T47D (cell line): Measurements from ENCODE around the gene PPP1R9A.

ENCODE experiments used
- DNase-seq, 2 experiments: peaks; one replicate each; pipeline versions ENCODE4 v3.0.0 to v3.0.0-alpha.2; 2011 to 2012; ENCODE audit warnings: low read depth in 1 of 2, low spot score in 1 of 2
- JUND ChIP-seq: IDR thresholded peaks from 2 replicates; pipeline ENCODE4 v1.6.1; 2012; ENCODE audit warnings: low read depth
- in situ Hi-C: cut with HindIII; loops from 2 replicates; pipeline ENCODE4 v1.10.0; 2016; ENCODE audit warnings: low sequenced_read_pairs, low pct_unique_long_range_greater_than_20kb

The PPP1R9A gene

DNA sequence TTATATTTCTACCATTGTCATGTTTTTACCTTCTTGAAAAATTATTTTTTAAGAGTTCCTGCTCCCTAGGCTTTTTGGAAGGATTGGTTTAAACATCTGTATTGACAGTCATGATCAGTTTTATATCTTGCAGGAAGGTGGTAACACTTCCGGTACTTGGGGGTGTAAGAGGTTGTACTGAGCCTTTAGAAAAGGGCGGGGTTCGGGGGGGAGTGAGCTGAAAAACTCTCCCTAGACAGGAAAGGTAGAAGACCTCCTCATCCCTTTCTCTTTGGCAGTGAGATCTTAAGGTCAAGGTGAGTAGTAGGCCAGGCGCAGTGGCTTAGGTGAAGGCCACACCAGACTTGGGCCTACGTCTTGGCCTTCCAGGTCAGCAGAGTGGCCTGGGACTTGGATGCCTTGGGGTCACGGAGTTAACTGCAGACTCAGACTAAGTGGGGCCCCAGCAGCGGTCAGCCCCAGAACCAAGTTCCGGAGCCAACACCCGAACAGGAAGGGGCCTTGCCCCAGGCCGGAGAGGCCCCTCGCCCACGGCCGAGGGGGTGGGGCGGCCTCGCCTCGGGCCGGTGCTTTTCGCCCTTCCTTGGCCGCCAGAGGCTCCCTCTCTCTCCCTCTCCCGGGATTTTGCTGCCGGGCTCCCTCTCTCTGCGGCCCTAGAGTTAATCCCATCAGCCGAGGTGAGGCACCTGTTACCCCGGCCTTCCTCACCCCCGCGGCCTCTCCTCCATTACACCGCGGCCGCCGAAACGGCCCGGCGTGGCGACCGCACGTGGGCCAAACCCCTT, at the start of gene PPP1R9A:
Gene PPP1R9A, plus strand, starts transcription at position 569 of the 785 bp plus-strand sequence. CDS start 2,520 bp downstream, outside the sequence.
- DNase-seq = peak; percentile 63 to 67
- TF ChIP-seq JUND = no peak
- in situ Hi-C loops = no loop called here

DNA sequence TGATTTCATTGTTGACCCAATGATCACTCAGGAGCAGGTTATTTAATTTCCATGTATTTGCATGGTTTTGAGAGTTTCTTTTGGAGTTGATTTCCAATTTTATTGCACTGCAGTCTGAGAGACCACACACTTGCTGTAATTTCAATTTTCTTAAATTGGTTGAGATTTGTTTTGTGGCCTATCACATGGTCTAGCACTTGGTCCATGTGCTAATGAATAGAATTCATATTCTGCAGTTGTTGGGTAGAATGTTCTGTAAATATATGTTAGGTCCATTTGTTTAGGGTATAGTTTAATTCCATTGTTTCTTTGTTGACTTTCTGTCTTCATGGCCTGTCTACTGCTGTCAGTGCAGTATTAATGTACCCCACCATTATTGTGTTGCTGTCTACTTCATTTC, 36.3 kb upstream of the PPP1R9A start:
- DNase-seq = no peak
- TF ChIP-seq JUND = no peak
- in situ Hi-C loops = no loop called here

DNA sequence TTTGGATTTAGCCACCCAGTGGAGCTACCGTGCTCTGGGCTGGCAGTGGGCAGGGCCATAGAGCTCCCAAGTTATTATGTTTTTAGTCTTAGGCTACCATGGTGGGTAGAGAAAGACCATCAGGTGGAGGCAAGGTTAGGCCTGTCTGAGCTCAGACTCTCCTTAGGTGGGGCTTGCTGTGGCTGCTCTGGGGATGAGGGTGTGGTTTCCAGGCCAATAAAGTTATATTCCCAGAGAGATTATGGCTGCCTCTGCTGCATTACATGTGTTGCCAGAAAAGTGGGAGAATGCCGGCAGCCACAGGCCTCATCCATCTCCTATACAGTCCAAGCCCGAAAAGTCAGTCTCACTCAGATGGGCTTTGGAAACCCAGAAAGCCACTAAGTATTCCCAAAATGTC, 34.2 kb upstream of the PPP1R9A start:
- TF ChIP-seq JUND = no peak
- no peak for DNase-seq
- in situ Hi-C loops = no loop called here

DNA sequence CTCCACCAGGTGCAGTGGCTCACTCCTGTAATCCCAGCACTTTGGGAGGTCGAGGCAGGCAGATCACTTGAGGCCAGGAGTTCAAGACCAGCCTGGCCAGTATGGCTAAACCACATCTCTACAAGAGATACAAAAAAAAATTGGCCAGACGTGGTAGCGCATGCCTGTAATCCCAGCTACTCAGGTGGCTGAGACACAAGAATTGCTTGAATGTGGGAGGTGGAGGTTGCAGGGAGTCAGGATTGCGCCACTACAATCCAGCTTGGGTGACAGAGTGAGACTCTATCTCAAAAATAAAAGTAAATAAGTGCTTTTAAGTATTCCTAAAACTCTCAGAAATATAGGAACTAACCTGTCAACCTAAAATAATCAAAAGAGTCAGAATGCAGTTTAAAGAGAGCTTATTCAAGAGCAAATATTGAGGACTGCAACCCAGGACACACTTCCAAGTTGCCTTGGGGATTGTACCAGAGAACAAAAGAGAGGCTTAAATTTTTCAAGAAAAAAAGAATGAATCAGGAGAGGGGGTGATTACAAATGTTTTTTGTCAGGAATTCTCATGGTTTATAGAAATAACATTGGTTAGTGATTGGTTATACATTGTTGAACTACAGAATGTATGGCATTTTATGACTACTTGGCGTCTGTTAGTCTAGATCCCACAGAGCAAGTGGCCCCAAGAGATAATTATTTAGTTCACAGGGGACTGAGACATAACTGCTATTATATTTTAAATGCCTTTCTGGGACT, 33.2 kb upstream of the PPP1R9A start:
- DNase-seq = no peak
- in situ Hi-C loops = no loop called here
- TF ChIP-seq JUND = no peak

DNA sequence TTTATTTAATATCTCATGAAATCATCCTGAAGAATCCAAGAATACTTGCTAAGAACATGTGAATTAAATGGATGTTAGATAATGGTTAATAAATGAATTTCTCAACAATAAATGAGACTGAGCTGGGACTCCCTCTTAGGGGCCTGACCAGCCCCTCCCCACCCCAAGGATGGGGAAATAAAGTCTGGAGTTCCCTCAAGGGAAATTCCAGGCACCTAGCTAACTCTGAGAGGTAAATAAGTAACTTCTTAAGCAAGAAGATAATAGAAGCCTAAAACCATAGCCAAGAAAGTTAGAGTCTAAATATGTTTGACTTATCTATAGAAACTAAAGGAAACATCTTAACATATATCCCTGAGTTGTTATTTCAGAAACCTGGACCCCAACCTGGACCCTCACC, 32.2 kb upstream of the PPP1R9A start:
- in situ Hi-C loops = no loop called here
- no peak for TF ChIP-seq JUND
- DNase-seq = no peak

DNA sequence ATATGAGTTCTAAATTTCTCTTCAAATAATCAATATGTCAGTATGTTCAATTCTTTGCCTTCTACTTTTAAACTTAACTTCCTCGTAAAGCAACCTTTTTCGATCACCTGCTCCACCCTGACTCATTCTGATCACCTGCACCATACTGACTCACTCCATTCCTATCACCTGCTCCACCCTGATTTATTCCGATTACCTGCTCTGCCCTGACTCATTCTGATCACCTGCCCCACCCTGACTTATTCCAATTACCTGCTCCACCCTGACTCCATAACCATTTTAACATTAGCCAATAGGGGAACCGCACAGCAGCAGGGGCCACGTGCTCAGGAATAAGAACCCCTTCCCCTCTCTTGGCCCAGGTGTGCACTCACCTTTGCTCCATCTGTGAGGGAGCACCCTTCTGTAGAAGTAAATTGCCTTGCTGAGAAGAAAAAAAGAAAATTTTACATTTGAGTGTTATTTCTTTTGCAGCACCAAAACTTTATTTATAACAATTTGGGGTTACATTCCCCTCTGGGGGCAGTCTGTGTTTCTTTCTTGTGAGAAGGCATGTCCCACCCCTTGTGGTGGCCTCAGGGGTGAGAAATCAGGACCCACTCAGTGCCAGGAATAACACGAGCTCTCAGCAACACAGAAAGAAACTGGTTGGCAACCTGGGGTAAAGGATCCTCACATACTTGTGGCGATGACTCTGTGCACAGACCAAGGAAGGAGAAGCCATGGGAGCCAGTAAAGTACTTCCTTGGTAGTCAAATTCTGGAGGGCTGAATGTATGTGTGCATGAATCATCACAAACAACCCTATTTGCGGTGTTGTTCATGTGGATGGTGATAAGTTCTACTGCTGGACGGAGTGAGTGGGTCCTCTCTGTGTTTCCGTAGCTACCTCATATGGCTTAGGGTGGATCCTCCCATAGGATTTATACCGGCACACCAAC, 29.4 kb upstream of the PPP1R9A start:
- in situ Hi-C loops = no loop called here
- TF ChIP-seq JUND = no peak
- DNase-seq = no peak

DNA sequence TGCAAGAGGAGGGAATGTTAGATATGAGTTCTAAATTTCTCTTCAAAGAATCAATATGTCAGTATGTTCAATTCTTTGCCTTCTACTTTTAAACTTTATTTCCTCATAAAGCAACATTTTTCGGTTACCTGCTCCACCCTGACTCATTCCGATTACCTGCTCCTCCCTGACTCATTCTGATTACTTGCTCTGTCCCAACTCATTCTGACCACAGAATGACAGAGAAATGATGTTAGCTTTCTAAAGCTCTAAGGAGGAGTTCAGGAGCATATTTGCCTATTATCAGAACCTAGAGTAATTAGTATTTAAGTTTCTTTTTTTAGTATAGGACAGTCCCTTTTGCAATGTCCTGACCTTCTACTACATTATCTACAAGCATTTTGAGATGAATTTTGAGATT, 24.5 kb upstream of the PPP1R9A start:
- DNase-seq = no peak
- TF ChIP-seq JUND = no peak
- in situ Hi-C loops = no loop called here

DNA sequence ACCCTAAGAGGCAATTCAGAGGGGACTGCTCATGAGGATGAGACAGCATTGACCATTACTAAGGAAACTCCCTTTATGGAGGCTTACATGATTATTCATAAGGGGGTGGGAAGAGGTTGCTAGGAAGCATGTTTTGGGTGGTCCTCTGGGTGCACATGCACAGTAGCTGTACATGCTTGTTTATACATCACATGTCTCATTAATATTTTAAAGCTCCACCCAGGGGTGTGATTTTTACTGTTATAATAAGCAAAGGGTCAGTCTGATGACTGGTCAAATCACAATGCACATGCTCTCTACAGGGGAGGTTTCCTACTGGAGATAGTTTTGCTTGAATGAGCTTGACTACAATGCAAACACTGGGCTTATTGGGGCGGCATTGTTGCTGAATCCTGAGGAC, 23.8 kb upstream of the PPP1R9A start:
- no peak for TF ChIP-seq JUND
- in situ Hi-C loops = no loop called here

DNA sequence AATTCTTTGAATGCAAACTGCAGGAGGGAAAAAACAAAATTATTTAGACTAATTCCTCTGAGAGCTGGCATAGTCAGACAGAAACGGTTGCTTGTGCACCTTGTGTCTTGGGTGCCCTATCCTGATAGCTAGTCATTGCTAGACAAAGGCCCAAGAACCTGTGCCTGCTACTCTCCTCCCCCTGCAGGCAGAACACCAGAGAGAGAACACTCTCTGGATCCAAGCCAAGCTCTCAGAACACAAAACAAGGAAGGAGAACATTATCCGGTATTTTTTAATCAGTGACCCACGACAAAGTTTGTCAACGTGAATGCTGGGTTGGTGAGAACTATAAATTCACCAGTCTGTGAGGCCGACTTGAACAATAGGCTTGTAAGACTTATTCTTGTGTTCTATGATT, 18.8 kb upstream of the PPP1R9A start:
- no peak for TF ChIP-seq JUND
- in situ Hi-C loops = no loop called here
- DNase-seq = peak in 1 of 2 experiments; percentile 51

More for the DNA sequence above, 23.8 kb upstream of the PPP1R9A start:
- DNase-seq = no peak

DNA sequence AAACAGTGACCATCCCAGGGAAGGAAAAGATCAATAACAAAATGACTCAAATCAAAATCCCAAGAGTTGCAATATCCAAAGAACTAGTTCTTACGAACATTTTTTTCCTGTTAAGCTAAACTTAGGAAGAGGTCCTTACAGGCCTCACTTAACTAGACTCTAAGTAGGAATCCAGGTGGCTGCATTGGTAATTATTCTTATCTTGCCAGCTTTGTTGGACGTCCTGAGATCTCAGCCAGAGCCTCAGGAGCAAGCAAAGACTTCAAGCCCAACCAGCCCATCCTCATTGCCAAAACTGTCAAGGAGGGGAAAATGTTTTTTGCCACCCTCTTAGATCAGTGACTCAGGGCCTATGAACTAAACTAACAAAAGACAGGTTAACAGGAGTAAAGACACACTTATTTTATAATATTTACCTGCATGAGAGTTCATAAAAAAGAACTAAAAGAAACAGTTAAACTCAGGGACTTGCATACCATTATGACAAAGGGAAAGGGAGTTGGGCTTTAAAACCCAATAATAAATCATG, 18.3 kb upstream of the PPP1R9A start:
- in situ Hi-C loops = no loop called here

DNA sequence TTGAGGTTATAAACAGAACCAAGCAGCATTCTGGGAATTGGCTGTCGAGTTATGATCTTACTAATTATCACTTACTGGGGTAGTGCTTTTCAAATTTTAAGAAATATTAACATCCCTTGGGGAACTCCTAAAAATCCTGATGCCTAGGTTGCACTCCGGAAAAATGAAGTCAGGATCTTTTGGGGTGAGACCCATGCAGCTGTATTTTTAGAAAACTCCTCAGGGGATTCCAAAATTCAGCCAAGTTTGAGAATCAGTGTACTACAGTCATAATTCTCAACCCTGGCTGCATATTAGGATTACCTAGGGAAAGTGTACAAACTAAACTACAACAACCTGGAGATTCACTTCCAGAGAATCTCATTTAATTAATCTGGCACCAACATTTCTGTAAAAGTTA, 17.2 kb upstream of the PPP1R9A start:
- in situ Hi-C loops = no loop called here
- DNase-seq = no peak
- no peak for TF ChIP-seq JUND

More for the DNA sequence above, 18.3 kb upstream of the PPP1R9A start:
- no peak for TF ChIP-seq JUND
- no peak for DNase-seq

DNA sequence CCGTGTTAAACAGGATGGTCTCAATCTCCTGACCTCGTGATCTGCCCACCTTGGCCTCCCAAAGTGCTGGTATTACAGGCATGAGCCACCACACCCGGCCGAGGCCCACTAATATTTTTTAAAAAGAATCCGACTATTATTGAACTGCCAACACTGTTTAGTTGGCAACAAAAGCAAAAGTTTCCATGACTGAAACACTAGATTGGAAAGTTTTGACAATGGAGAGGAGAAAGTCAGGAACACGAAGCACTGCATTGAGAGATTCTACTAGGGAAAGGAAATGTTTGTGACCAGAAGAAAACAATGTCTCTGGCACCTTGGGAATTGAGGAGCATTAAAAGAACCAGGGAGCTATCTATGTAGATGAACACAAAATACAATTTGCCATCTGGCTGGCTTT, 13.7 kb upstream of the PPP1R9A start:
- no peak for DNase-seq
- TF ChIP-seq JUND = no peak
- in situ Hi-C loops = no loop called here
